K562 (cell line): ENCODE data around the gene LBH. TPM values are rescaled to one million over a fixed set of nuclear protein-coding genes. Genes with fewer than 3 reads are reported as not detected.
A peak's percentile ranks its signal among the peaks of the same experiment; 100 is the strongest.

Experiments
- AFF1 ChIP-seq, 2 experiments: fragments of 450-650 bp; IDR thresholded peaks; 2 replicates each; pipeline ENCODE4 v1.6.1; 2018; ENCODE audit warnings: mild to moderate bottlenecking in 2 of 2, low read depth in 1 of 2; ENCODE audit not compliant: partially characterized antibody in 2 of 2
- CAMTA2 ChIP-seq: fragments of 250-450 bp; sonication (Bioruptor Pico); conservative IDR thresholded peaks from 2 replicates; pipeline ENCODE4 v1.5.1; 2022
- CBX5 ChIP-seq: IDR thresholded peaks from 2 replicates; pipeline ENCODE4 v1.6.1; 2014; ENCODE audit warnings: low read depth, borderline replicate concordance
- EGR1 ChIP-seq: fragments of 450-650 bp; conservative IDR thresholded peaks from 2 replicates; pipeline ENCODE4 v1.6.1; 2017; ENCODE audit warnings: mild to moderate bottlenecking
- HNRNPLL ChIP-seq: fragments of 200-400 bp; formaldehyde crosslinking; IDR thresholded peaks from 2 replicates; pipeline ENCODE4 v1.6.1; 2017; ENCODE audit warnings: low read length, low read depth, mild to moderate bottlenecking; ENCODE audit not compliant: poor library complexity, severe bottlenecking
- KAT2B ChIP-seq: IDR thresholded peaks from one replicate; pipeline ENCODE4 v1.6.1; 2012; ENCODE audit warnings: low read depth, mild to moderate bottlenecking, control low read depth, inconsistent platforms, low read length, moderate library complexity
- KDM1A ChIP-seq, 2 experiments: fragments of 450-650 bp; IDR thresholded peaks; 2 replicates each; pipeline ENCODE4 v1.6.1; 2016; ENCODE audit warnings: mild to moderate bottlenecking in 2 of 2
- KLF6 ChIP-seq: fragments of 250-450 bp; sonication (Bioruptor Pico); IDR thresholded peaks from 2 replicates; pipeline ENCODE4 v1.4.0; 2020; ENCODE audit warnings: mild to moderate bottlenecking, moderate library complexity, borderline replicate concordance
- MAZ ChIP-seq, 2 experiments: fragments of 450-650 bp in 1 of 2; sonication (generic) in 1 of 2; formaldehyde crosslinking; IDR thresholded peaks in 1 of 2; conservative IDR thresholded peaks in 1 of 2; 2 replicates each; pipeline versions ENCODE4 v1.4.0 to v1.5.0; 2020; ENCODE audit warnings: mild to moderate bottlenecking in 1 of 2, missing genetic modification reagents in 1 of 2
- MCM2 ChIP-seq: fragments of 450-650 bp; IDR thresholded peaks from 2 replicates; pipeline ENCODE4 v1.6.1; 2017; ENCODE audit warnings: low read depth, mild to moderate bottlenecking
- MLLT1 ChIP-seq, 2 experiments: fragments of 450-650 bp; IDR thresholded peaks; 2 replicates each; pipeline ENCODE4 v1.6.1; 2016
- SMARCA5 ChIP-seq: fragments of 450-650 bp; IDR thresholded peaks from 2 replicates; pipeline ENCODE4 v1.6.1; 2016
- SUPT5H ChIP-seq: fragments of 450-650 bp; IDR thresholded peaks from 2 replicates; pipeline ENCODE4 v1.6.1; 2016
- TRIM28 ChIP-seq: fragments of 450-650 bp; IDR thresholded peaks from 2 replicates; pipeline ENCODE4 v1.6.1; 2017
- ZBTB49 ChIP-seq: sonication (generic); formaldehyde crosslinking; IDR thresholded peaks from 2 replicates; pipeline ENCODE4 v1.8.0; 2022; ENCODE audit warnings: missing genetic modification reagents, mild to moderate bottlenecking, borderline replicate concordance
- ZBTB7A ChIP-seq: IDR thresholded peaks from 2 replicates; pipeline ENCODE4 v1.6.1; 2011; ENCODE audit warnings: low read depth, mild to moderate bottlenecking, low read length, moderate library complexity, borderline replicate concordance; ENCODE audit not compliant: control insufficient read depth
- ZNF121 ChIP-seq: sonication (generic); formaldehyde crosslinking; conservative IDR thresholded peaks from 2 replicates; pipeline ENCODE4 v1.8.0; 2022; ENCODE audit warnings: missing genetic modification reagents
- ZNF507 ChIP-seq: conservative IDR thresholded peaks from 2 replicates; pipeline ENCODE4 v1.6.1; 2017; ENCODE audit warnings: missing genetic modification characterization, missing compliant biosample characterization
- polyA plus RNA-seq, 8 experiments: library from polyadenylated mRNA; depleted of rRNA in 4 of 8; stranded (reverse) in 5 of 8; unstranded in 3 of 8; fragments of >200 nt; fragmentation: Nextera tagmentation in 2 of 8; fragmentation: Illumina TruSeq in 1 of 8; extraction: Ambion mirVana in 2 of 8; extraction: Trizol in 1 of 8; gene quantifications; 2 replicates each; pipeline versions ENCODE4 v1.2.1 to v1.2.3, GENCODE V29; 2011 to 2014; ENCODE audit warnings: inconsistent platforms in 1 of 8, missing spikeins in 1 of 8
- total RNA-seq, 7 experiments: library from RNA; depleted of rRNA in 6 of 7; stranded (reverse); fragments of >200 nt in 6 of 7; fragmentation: Illumina TruSeq in 2 of 7; extraction: Trizol in 2 of 7; gene quantifications; 2 replicates each; pipeline versions ENCODE4 v1.2.1 to v1.2.3, GENCODE V29; 2011 to 2021; ENCODE audit warnings: low replicate concordance in 1 of 7

LBH gene
- total and polyA plus RNA-seq, 9 of the 15 experiments (the other 6 are each of a cell fraction or from before 2014, with no cell fraction given) = 3.1 to 13.4 (median 7.4) TPM

- no peak for TF ChIP-seq AFF1 (IDR thresholded peaks at IDR 0.05; ENCODE audit: low read depth in 1 of 2, partially characterized antibody in 2 of 2)
- no peak for TF ChIP-seq HNRNPLL
- peak; percentile 29; the same call in 1 of the 2 replicates for TF ChIP-seq ZBTB7A
- TF ChIP-seq TRIM28 = no peak
- TF ChIP-seq ZBTB49 = no peak
- TF ChIP-seq ZNF121 (CRISPR knock-in tag) = no peak
- TF ChIP-seq MLLT1 (IDR thresholded peaks at IDR 0.05) = no peak
- TF ChIP-seq KLF6 (CRISPR knock-in tag) = no peak
- no peak for TF ChIP-seq CAMTA2
- TF ChIP-seq EGR1 = peak; percentile 97
- TF ChIP-seq KDM1A (IDR thresholded peaks at IDR 0.05) = no peak
- TF ChIP-seq SMARCA5 = no peak
- no peak for TF ChIP-seq MCM2
- no peak for TF ChIP-seq ZNF507 (tag)
- TF ChIP-seq MAZ (CRISPR knock-in tag; conservative IDR thresholded peaks at IDR 0.05 in 1 of 2, IDR thresholded peaks at IDR 0.05 in 1 of 2) = 0 out of 4 replicates have a peak, but pooled peaks of 1 of the 2 experiments have one; percentile 37
- TF ChIP-seq CBX5 = no peak
- TF ChIP-seq KAT2B = no peak
- TF ChIP-seq SUPT5H = no peak
These were observed 680 bp upstream of the LBH start (continued) for GRCh38 chr2:30230497-30231211.
